HG03175 (cell line): ENCODE measurements around the gene MYADML2.

ENCODE experiments used
- ATAC-seq: cut with Tn5 transposase; IDR thresholded peaks from one replicate; pipeline ENCODE4 v1.9.1; 2021; ENCODE audit warnings: mild to moderate bottlenecking, moderate library complexity; ENCODE audit not compliant: unreplicated experiment

Gene MYADML2

DNA sequence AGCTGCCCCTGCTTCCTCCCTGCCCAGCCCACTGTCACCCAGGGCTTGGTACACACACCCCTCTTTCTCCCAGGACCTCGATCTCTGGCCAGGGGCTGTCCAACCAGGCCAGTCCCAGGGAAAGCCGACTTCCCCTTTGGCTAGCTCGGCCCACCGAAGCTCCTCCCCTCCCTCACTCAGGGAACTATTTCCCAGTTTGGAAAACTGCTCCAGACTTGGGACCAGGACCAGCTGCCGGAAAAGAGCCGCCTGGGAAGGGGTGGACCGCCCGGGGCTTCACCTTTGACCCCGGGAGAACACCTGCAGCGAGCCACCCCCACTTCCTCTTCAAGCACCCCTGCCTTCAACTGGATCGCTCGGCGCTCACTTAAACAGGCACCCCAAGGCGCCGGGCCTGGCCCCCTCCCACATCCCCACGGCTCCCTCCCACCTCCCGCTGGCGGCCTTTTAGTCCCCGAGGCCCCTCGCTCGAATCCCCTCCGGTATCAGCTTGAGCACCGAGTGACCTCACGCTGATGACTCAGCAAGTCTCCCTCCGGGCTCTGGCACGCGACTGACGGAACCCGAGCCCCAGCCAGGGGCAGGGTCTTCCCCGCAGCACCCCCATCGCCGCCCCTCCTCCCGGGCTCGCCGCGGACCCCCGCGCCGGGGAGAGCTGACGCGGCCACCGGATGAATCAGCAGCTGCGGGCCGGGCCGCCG is 20.4 kb downstream of the MYADML2 start:
- ATAC-seq = peak; percentile 19

DNA sequence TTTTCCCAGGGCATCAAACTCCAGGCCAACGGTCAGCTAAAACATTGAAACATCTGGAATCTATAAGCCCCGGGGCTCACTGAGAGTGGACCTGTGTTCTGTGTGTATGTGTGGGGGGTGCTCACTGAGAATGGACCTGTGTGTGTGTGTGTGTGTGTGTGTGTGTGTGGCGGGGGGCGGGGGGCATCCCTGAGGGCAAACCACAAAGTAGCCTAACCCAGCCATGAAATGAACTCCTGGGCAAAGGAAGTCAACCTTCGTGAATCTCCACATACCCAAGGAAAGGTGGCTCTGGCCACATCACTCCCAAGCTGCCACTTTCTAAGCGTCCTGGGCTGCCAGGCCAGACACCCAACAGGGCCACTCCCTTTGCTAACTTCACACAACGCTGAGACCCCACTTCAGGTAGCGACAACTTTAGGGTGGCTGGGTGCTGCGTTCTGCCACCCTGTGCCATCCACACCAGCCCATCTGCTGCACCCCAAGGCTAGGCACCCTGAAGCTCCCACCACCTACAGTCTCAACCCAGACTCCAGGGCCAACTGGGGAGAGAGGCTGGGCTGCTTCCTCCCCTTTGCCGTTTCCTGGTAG is 21.1 kb downstream of the MYADML2 start:
- ATAC-seq = no peak

DNA sequence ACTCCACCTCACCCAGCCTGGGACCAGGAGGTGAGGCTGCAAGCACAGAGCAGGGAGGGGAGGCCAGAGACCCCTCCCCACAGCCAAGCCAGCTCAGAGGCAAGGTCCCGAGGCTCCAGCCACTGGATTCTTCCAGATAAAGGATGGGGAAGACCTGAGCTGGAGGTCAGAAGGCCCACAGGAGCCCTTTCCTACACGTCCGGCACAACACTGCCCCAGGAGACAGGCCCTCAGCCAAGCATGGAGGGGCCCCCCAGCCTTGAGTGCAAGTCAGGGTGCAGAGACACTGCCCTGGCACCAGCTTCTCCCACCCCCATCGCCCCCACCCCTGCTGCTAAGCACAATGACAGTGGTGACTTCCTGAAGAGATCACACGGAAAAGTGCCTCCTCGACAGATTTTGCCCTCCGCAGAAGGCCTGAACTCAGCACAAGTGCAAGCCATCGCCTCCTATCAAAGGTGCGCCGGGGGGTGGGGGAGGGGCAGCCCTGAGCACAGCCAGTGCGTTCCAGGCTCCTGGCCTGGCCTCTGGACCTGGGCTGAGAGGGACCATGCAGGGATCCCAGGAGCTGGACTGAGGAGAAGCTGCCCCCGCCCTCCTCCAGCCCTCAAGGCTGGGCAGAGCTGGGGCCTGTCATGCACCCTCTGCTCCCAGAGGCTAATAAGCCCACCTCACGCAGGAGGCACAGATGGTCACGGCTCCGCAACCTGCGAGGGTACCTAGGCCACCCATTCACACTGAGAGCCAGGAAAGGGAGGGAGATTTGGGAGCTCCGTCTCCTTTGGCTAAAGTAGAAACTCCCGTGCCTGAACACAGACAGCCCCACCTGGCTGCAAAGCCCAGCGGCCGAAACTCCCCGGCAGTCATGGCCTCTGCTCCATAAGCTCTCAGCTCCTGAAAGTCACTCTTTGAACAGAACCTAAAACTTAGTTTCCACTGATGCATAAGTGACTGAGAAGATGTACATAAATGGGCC is 22.2 kb downstream of the MYADML2 start:
- no peak for ATAC-seq

DNA sequence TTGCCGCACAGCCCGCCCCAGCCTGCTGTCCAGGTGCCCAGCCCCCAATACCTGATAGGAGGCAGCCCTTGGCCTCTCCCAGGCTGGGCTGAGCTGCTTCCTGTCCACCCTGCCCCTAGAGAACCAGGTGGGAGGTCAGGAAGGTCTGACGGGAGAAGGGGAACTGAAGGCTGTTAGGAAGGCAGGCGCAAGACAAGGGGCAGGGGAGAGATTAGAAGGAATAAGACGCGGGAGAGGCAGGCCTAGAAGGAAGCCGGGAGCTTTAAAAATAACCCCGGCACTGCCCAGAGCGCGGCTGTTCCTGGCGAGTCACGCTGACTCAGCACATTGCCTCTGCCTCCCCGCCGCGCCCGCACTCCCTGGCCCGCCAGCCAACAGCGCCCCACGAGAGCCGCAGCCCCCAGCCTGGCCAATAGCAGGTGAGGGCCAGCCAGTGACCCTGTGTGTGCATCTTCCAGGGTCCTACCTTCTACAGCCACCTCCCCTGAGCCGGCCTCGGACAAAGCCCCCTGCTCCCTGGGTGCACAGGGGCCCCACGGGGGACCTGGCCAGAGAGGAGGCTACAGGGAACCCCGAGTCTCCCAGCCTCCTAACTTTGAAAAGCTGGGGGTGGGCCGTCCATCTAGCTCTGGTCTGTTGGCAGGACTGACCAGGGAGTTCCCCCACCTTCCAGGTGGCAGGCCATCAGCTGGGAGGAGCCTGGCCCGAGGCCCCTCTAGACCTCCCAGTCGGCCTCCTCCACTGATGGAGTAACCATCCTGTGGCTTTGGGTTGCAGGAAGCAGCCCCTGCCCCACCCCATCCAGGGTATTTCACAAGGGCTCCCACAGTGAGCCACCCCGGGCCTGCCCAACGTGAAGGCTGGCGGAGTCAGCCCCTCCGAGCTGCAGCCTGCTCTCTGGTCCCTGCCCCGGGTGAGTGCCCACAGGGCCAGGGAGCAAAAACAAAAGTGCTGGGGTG is 23.5 kb downstream of the MYADML2 start:
- ATAC-seq = no peak

DNA sequence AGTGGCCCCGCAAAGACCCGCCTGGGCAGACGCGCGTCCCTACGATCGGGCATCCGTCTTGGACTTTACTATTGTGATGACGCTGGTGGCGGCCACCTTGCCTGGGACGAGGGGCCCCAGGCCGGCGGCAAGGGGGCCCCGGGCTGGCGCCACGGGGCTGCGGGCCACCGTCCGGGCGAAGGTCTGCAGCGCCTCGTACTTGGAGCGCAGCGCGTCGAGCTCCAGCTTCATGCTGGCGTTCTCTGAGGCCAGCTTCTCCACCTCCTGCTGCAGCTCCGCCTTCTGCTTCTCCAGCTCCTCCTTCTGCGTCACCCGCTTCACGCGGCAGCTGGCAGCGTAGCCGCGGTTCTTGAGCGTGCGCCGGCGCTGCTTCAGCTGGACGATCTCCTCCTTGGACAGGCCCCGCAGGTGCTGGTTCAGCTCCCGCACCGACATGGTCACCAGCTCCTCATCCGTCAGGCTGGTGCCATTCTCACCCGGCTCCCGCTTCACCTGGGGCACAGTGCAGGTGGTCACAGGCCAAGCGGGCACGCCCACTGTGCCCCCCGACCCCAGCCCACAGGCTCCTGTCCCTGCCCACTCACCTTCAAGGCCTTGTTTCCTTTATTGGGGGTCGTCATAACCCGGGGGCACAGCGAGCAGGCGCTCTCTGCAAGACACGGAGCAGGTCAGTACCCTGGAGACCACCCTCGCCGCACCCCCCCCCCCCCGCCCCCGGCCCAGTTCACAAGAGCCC is 24.3 kb downstream of the MYADML2 start:
- no peak for ATAC-seq

DNA sequence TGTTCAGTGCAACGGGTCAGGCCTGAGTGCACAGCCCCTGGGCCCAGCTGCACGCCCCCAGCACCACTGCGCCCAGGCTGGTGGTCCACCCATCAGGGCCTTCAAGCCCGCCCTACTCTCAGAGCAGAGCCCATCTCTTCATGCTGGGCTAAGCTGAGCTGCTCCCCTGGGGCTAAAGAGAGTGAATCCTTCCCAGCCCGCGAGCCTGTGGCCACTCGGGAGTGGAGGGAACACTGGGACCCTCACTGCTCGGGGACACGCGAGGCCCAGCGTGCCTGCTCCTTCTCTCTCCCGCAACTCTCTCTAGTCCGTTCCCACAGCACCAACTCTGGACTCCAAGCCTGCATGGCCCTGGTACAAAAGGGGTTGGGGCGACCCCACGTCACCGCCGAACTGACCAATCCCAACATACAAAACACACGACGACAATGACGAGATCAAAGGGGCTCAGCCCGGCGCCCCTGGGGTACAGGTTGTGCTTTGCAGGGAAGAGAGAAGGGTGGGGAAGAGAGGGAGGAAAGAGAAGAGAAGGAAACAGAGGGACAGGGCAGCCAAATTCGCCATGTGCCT is 25.0 kb downstream of the MYADML2 start:
- ATAC-seq = no peak

DNA sequence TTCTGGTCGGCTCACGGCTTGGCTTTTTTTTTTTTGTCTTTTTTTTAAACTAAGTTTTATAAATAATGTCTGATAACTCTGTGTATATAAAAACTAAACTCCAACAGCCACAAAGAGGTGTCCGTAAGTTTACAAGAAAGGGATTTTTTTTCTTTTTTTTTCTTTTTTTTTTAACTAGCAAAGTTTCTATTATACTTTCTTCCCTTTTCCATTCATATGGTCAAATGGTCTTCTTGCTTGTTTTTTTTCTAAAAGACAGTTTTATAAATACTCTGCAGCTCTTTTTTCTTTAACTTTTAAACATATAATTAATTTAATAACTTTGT is 25.5 kb downstream of the MYADML2 start:
- ATAC-seq = no peak

DNA sequence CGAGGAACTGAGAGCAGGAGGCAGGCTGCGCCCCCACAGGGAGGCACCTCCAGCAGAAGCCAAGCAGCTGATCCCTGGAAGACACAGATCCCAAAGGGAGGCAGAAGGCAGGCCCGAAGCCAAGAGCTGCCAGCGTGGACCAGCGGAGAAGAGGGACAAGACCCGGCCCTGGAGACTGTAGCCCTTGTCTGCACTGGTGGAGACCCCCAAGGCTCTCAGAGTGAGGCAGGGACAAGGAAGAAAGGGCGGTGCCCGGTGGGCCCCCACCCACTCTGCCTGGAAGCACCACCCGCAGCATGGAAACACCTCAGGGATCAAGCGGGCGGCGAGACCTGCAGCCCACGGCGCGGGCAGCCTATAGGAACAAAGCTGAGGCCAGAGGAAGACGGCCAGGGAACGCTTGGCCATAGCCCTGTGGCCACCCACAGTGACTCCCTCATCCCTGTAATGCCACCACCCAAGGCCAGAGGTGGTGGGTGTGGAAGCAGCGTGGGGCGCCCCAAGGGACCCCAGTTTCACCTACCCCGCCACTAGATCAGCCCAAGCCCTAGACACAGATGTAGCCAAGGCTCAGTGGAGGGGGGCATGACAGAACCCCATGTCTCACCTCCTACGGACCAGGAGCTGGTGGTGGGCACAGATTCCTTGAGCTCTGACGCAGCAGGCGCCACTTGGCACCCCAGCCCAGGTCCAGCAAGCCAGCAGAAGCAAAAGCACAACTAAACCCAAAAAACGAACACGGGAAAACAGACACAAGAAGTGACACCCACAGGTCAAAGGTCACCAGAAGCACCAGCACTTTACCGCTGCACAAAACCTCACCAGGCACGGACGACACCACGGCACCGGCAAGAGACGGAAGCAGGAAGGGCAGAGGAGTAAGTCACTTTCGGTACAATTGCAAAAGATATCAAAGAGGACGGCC is 26.2 kb downstream of the MYADML2 start:
- no peak for ATAC-seq

DNA sequence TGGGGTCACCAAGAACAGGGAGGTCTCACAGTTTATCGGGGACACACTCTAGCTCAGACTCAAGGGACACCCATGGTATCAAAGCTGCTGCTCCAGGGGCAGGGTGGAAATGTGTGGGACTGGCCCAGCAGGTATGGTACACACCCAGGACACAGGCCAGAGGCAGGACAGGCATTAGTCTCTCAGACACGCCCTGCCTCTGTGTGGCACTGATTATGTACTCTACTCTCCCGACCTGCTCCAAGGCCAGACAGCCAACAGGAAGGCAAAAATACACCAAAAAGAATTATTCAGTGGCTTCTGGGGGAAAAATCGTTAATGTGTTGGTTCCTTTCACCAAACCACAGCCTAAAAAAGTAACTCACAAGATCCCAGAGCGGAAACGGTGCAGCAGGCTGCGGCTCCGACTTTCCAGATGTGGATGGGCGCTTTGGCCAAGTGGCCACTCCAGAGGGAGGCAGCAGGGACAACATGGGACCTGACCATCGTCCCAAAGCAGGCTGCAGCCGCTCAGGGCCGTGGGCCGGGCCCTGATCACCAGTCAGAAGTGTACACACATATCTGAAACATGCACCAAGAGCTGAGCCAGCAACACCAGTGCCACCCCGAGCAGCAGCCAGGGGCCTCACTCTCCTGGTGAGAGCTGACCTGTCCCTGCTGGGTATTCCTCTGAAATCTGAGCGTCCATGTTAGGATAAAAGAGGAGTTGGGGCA is 28.0 kb downstream of the MYADML2 start:
- no peak for ATAC-seq

DNA sequence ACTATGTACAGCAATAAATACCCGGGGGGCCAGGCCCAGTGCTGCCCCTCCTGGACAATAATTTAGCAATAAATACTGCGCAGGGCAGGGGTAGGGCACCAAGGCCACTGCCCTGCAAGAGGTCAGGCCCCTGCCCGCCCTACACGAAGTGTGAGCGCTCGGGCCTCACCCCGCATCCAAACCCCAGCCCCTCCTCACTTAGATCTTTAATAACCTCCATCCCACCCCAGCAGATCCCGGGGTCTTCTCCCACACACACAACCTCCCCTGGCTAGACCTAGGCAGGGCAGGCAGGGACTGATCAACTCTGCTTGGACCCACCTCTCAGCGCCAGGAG is 28.7 kb downstream of the MYADML2 start:
- peak; percentile 9 for ATAC-seq

DNA sequence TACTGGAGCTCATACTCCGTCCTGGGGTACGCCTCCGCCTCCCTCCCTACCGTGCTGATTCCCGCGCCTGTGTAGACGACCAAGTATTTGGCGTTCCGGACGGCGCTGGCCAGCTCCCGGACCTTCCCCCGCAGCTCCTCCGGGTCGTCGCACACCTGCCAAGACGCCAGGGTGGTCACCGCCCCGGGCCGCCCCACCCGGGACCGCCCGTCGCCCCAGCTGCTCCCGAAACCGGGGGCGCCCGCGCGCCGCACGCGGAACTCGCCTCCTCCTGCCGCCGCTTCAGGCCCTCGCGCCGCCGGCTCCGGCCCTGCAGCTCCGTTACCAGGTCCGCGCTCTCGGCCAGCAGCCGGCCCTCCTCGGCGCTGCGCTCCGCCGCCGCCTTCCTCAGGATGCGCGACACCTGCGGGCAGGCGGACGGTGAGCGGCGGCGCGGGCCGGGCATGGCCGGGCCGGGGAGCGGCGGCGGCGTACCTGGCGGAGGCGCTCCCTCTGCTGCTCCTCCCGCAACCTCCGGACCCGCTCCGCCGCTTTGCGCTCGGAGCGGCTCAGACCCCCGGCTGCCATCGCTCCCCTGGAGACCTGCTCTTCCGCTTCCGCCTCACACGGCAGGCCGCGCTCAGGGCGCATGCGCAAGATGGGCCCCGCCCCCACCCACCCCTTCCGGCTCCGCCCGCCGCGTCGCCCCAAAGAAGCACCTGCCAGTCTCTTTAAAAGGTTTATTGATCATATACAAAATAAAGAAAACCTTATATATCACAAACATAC is 29.3 kb downstream of the MYADML2 start, which contains the start of gene SIRT7:
TSS of gene SIRT7 (minus strand) at position 612 of the 768 bp plus-strand sequence. CDS start at position 567, 45 bp downstream.
- peak; percentile 74 for ATAC-seq

DNA sequence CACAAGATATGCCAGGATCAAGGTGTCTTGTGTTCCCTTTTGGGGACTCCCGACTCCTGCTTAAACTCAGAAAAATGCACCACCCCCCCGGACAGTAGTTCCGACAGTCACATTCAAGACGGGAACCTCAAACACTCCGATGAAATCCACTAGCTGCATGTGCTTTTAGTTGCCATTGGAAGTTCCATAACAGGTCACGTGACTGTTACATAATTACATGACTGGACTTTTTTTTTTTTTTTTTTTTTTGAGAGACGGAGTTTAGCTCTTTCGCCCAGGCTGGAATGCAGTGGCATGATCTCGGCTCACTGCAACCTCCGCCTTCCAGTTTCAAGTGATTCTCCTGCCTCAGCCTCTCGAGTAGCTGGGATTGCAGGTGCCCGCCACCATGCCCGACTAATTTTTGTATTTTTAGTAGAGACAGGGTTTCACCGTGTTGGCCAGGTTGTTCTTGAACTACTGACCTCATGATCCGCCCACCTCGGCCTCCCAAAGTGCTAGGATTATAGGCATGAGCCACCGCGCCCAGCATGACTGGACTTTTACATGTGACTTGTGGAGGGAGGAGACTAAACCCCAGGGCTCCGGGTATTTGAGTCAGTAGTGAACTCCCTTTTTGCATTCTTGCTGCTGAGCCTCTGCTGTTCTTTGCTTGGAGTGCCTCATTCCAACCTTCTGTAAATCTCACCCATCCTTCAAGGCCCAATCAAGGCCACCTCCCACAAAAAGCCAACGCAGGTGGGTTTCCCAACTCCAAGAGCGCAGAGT is 30.6 kb downstream of the MYADML2 start:
- no peak for ATAC-seq

DNA sequence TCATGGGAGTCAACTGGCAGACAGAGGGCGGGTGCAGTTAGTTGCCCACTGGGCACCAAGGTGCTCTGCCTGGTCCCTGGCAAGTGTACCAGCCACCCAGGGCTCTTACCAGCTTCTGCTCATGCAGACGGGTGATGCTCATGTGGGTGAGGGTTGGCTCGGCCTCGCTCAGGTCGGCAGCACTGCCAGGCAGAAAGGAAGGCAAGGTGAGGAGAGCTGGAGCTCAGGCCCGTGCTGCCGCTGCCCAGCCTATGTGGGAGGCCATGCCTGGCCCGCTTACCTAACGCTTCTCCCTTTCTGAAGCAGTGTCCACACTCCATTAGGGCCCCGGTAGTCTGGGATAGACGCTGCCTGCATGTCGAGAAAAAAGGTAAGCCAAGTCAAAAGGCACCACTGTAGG is 31.7 kb downstream of the MYADML2 start:
- no peak for ATAC-seq

DNA sequence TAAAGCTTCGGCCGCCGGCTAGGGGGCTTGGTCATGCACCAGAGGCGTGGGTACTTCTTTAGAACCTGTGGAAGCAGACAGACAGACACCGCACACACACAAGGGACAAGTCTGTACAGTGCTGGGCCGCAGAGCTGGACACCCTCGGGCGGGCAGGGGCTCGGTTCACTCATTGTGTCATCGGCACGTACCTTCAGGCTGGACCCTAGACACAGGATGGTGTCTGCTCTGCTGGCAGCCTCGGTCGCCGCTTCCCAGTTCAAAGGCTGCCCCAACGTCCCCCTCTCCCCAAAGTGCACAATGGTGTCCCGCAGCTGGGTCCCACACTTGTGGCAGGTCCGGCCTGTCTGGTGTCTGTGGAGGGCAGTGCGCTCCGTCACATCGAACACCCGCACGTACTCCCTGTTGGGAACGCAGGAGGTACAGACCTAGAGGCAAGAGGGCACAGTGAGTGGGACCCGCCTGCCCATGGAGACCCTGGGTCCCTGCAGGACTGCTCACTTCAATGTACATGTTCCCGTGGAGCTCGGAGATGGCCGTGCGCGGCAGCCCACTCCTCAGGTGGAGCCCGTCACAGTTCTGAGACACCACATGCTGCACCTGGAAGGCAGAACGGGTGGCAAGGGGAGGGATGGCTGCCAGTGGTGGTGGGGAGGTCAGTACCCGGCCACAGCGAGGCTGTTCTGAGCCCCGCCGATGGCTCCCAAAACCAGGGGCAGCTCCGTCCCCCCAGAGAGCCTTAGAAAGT is 32.8 kb downstream of the MYADML2 start:
- no peak for ATAC-seq

DNA sequence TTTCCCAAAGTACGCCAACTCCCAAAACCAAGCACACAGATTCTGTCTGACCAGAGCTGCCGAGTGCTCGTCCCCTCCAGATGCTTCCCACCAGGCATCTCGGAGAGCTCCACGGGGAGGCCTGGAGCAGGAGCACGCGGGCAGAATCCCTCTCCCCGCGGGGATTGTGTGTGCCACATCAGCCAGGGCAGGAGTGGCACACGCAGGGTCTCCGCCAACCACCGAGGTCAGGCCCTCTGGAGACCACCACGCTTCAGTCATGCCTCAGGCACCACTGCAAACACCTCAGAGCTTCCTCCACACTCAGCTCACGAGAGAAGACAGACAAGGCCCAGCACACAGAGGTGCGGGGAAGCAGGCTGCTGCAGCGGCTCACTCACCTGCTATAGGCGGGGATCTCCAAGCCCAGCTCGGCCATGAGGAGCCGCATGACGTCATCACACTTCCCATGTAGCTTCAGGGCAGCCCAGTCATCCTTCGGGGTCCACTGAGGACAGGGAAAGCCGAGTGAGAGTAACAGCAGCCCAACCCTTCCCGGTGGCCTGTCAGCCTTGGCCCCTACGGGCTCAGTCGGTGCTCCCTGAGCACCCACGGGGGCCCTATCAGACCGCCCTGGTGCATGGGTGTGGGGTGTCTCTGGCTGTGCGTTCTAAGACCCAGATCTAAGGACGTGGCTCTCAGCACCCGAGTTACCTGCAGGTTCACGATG is 33.5 kb downstream of the MYADML2 start:
- ATAC-seq = no peak
